ENCODE measurements around the gene XPO6.

DNA sequence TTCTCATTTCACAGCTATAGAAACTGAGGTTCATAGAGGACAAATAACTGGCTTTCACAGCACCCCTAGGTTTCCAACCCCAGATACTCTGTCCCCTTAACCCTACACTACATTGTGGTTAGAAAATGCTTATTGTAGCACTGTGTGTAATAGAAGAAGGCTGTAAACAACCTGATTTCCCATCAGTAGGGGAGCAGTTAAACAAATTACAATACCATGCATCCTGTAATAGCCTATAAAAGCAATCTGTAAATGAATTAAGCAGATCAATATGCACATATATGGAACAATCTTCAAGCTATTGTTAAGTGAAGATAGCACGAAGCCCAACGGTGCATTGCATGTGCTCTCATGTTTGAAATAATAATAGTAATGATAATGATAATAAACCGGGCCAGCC is 39.2 kb upstream of the XPO6 start:
- TF ChIP-seq, protein P1, sequence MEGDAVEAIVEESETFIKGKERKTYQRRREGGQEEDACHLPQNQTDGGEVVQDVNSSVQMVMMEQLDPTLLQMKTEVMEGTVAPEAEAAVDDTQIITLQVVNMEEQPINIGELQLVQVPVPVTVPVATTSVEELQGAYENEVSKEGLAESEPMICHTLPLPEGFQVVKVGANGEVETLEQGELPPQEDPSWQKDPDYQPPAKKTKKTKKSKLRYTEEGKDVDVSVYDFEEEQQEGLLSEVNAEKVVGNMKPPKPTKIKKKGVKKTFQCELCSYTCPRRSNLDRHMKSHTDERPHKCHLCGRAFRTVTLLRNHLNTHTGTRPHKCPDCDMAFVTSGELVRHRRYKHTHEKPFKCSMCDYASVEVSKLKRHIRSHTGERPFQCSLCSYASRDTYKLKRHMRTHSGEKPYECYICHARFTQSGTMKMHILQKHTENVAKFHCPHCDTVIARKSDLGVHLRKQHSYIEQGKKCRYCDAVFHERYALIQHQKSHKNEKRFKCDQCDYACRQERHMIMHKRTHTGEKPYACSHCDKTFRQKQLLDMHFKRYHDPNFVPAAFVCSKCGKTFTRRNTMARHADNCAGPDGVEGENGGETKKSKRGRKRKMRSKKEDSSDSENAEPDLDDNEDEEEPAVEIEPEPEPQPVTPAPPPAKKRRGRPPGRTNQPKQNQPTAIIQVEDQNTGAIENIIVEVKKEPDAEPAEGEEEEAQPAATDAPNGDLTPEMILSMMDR (IDR thresholded peaks at IDR 0.05; ENCODE audit: poor library complexity, severe bottlenecking): no peak
- no peak for TF ChIP-seq TAF1 (IDR thresholded peaks at IDR 0.05; ENCODE audit: low read depth)
- TF ChIP-seq EZH2 (IDR thresholded peaks at IDR 0.05; ENCODE audit: borderline replicate concordance, insufficient read depth, low read length, poor library complexity, severe bottlenecking): no peak
- TF ChIP-seq EP300 (conservative IDR thresholded peaks at IDR 0.05; ENCODE audit: poor library complexity, severe bottlenecking): no peak
- no peak for TF ChIP-seq POLR2AphosphoS5 (IDR thresholded peaks at IDR 0.05)
- no peak for TF ChIP-seq MXI1 (conservative IDR thresholded peaks at IDR 0.05; ENCODE audit: poor library complexity, severe bottlenecking)
- TF ChIP-seq, protein P2, sequence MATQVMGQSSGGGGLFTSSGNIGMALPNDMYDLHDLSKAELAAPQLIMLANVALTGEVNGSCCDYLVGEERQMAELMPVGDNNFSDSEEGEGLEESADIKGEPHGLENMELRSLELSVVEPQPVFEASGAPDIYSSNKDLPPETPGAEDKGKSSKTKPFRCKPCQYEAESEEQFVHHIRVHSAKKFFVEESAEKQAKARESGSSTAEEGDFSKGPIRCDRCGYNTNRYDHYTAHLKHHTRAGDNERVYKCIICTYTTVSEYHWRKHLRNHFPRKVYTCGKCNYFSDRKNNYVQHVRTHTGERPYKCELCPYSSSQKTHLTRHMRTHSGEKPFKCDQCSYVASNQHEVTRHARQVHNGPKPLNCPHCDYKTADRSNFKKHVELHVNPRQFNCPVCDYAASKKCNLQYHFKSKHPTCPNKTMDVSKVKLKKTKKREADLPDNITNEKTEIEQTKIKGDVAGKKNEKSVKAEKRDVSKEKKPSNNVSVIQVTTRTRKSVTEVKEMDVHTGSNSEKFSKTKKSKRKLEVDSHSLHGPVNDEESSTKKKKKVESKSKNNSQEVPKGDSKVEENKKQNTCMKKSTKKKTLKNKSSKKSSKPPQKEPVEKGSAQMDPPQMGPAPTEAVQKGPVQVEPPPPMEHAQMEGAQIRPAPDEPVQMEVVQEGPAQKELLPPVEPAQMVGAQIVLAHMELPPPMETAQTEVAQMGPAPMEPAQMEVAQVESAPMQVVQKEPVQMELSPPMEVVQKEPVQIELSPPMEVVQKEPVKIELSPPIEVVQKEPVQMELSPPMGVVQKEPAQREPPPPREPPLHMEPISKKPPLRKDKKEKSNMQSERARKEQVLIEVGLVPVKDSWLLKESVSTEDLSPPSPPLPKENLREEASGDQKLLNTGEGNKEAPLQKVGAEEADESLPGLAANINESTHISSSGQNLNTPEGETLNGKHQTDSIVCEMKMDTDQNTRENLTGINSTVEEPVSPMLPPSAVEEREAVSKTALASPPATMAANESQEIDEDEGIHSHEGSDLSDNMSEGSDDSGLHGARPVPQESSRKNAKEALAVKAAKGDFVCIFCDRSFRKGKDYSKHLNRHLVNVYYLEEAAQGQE (IDR thresholded peaks at IDR 0.05; ENCODE audit: borderline replicate concordance): no peak
- TF ChIP-seq RAD21 (conservative IDR thresholded peaks at IDR 0.05): no peak
- no peak for TF ChIP-seq SMC3 (conservative IDR thresholded peaks at IDR 0.05; ENCODE audit: poor library complexity)
